Measurements from ENCODE around the gene STYX. TPM values are rescaled to one million over a fixed set of nuclear protein-coding genes. Genes with fewer than 3 reads are reported as not detected.

Gene STYX
- total RNA-seq, 4 donors from 2014 or later = 6.0 to 14.4 (median 9.1) TPM

GRCh38 chr14:52740751-52741150, 10.8 kb downstream of the STYX start:
- no peaks in the 10 kb centered on the region for H3K27me3 ChIP-seq
- no peak for DNase-seq
- no peaks in the 10 kb centered on the region for H3K36me3 ChIP-seq
- no peak overlapping the region for H3K27ac ChIP-seq
- intact Hi-C loops (cut with DNase I; ENCODE audit: low total_unique reads) (no loop called here), in situ Hi-C loops (cut with MboI; ENCODE audit: low pct_ligation_motif_present in 1 of 4, low pct_unique_long_range_greater_than_20kb in 1 of 4, low sequenced_read_pairs in 3 of 4) (no loop called here)
- no peaks in the 10 kb centered on the region for H3K9me3 ChIP-seq
- no peak overlapping the region for H3K4me3 ChIP-seq
- peaks cover 0 to 18% (median 0%) of the 10 kb centered on the region in 4 donors for H3K4me1 ChIP-seq
- no peak for TF ChIP-seq POLR2AphosphoS5 (IDR thresholded peaks at IDR 0.05)
- no peak for TF ChIP-seq POLR2A (IDR thresholded peaks at IDR 0.05)
- TF ChIP-seq EP300 (IDR thresholded peaks at IDR 0.05; ENCODE audit: low read depth) = no peak
- no peak for TF ChIP-seq CTCF (IDR thresholded peaks at IDR 0.05)
- 93 to 100% methylated on average over 1 of the region's 1 CpG for WGBS, 2 donors (ENCODE audit: low coverage in 1 of 2)

- H3K4me1 ChIP-seq = peaks cover 0 to 15% (median 0%) of the 10 kb centered on the region in 4 donors
- no peaks in the 10 kb centered on the region for H3K27me3 ChIP-seq
- H3K36me3 ChIP-seq = no peaks in the 10 kb centered on the region
- peak overlapping the region; percentile 31 to 71 (median 38) for H3K27ac ChIP-seq
- intact Hi-C loops (cut with DNase I; ENCODE audit: low total_unique reads) (no loop called here), in situ Hi-C loops (cut with MboI; ENCODE audit: low pct_ligation_motif_present in 1 of 4, low pct_unique_long_range_greater_than_20kb in 1 of 4, low sequenced_read_pairs in 3 of 4) (no loop called here)
- H3K9me3 ChIP-seq = no peaks in the 10 kb centered on the region
- DNase-seq = no peak
- no peak overlapping the region for H3K4me3 ChIP-seq
- TF ChIP-seq POLR2A (IDR thresholded peaks at IDR 0.05) (no peak), CTCF (IDR thresholded peaks at IDR 0.05) (no peak), EP300 (IDR thresholded peaks at IDR 0.05; ENCODE audit: low read depth) (no peak), POLR2AphosphoS5 (IDR thresholded peaks at IDR 0.05) (no peak)
Observed at GRCh38 chr14:52741865-52742264, 11.9 kb downstream of the STYX start.

DNA sequence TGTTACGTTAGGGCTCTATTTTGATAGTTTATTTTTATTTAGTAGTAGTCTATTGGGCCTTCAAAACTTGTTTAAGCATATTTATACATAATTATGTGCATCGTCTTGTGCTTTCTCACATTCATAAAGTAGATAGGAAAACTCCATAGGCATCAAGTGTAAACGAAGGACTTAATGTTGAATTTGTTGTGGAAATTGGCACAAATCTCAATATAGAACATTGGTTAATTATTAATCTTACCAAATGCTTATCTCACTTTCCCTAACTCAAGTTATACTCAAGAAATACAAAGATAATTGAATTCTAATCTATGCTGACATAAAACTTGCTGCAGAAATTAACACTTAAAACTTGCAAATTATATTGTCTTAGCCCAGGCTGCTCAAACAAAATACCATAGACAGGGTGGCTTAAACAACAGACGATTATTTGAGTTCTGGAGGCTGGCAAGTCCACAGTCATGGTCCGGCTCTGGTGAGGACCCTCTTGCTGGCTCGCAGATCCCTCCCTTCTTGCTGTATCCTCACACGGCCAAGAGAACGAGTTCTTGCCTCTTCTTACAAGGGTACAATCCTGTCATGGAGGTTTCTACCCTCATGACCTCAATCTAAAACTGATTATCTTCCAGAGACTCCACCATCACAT, 18.8 kb downstream of the STYX start:
- DNase-seq = no peak
- H3K4me1 ChIP-seq = no peaks in the 10 kb centered on the region
- intact Hi-C loops (cut with DNase I; ENCODE audit: low total_unique reads) = no loop called here
- H3K9me3 ChIP-seq = no peaks in the 10 kb centered on the region
- no peaks in the 10 kb centered on the region for H3K27me3 ChIP-seq
- in situ Hi-C loops (cut with MboI; ENCODE audit: low pct_ligation_motif_present in 1 of 4, low pct_unique_long_range_greater_than_20kb in 1 of 4, low sequenced_read_pairs in 3 of 4) = no loop called here
- H3K36me3 ChIP-seq = peaks cover 0 to 6% (median 0%) of the 10 kb centered on the region in 4 donors
- TF ChIP-seq POLR2AphosphoS5 (IDR thresholded peaks at IDR 0.05) = no peak
- no peak for TF ChIP-seq POLR2A (IDR thresholded peaks at IDR 0.05)
- H3K27ac ChIP-seq = no peak overlapping the region
- WGBS, 2 donors (ENCODE audit: low coverage in 1 of 2) = 75 to 76% methylated on average over 6 to 8 of the region's 8 CpGs
- H3K4me3 ChIP-seq = no peak overlapping the region

- H3K36me3 ChIP-seq = peaks cover 0 to 21% (median 8%) of the 10 kb centered on the region in 4 donors
- H3K27me3 ChIP-seq = no peaks in the 10 kb centered on the region
- no peak for DNase-seq
- H3K27ac ChIP-seq = no peak overlapping the region
- no peaks in the 10 kb centered on the region for H3K9me3 ChIP-seq
- intact Hi-C loops (cut with DNase I; ENCODE audit: low total_unique reads) = no loop called here
- H3K4me1 ChIP-seq = no peaks in the 10 kb centered on the region
- WGBS, 2 donors (ENCODE audit: low coverage in 1 of 2) = 56 to 79% methylated on average over 4 to 5 of the region's 5 CpGs
- in situ Hi-C loops (cut with MboI; ENCODE audit: low pct_ligation_motif_present in 1 of 4, low pct_unique_long_range_greater_than_20kb in 1 of 4, low sequenced_read_pairs in 3 of 4) = no loop called here
- TF ChIP-seq EP300 (IDR thresholded peaks at IDR 0.05; ENCODE audit: low read depth) (no peak), POLR2AphosphoS5 (IDR thresholded peaks at IDR 0.05) (no peak), CTCF (IDR thresholded peaks at IDR 0.05) (no peak), POLR2A (IDR thresholded peaks at IDR 0.05) (no peak)
- no peak overlapping the region for H3K4me3 ChIP-seq
Observed at GRCh38 chr14:52755607-52756316, 25.8 kb downstream of the STYX start.

Measured in transverse colon (tissue), 4 donors.